ENCODE results near the gene SORBS1.

SORBS1 gene

GRCh38 chr10:95540514-95541052, 20.6 kb downstream of the SORBS1 start:
- no peaks in the 10 kb centered on the region for H3K9me3 ChIP-seq
- peak overlapping the region; percentile 88 to 89 for H3K27ac ChIP-seq
- DNase-seq = no peak
- no peaks in the 10 kb centered on the region for H3K27me3 ChIP-seq
- TF ChIP-seq CTCF (IDR thresholded peaks at IDR 0.05) = no peak
- peaks cover 0 to 5% (median 0%) of the 10 kb centered on the region in 3 donors for H3K36me3 ChIP-seq
- peak overlapping the region in 1 of 2 donors; percentile 7 for H3K4me3 ChIP-seq
- intact Hi-C loops (cut with DNase I; ENCODE audit: low total_unique reads) = no loop called here
- H3K4me1 ChIP-seq = peaks cover 5 to 100% (median 90%) of the 10 kb centered on the region in 4 donors

GRCh38 chr10:95539560-95540284, 21.4 kb downstream of the SORBS1 start:
- H3K9me3 ChIP-seq = no peaks in the 10 kb centered on the region

GRCh38 chr10:95538412-95538811, 22.8 kb downstream of the SORBS1 start:
- no peak for TF ChIP-seq CTCF (IDR thresholded peaks at IDR 0.05)
- no peaks in the 10 kb centered on the region for H3K27me3 ChIP-seq
- no peaks in the 10 kb centered on the region for H3K9me3 ChIP-seq
- no peak for DNase-seq
- H3K4me1 ChIP-seq = peaks cover 0 to 100% (median 88%) of the 10 kb centered on the region in 4 donors
- intact Hi-C loops (cut with DNase I; ENCODE audit: low total_unique reads) = no loop called here
- peak overlapping the region; percentile 88 to 89 for H3K27ac ChIP-seq
- H3K4me3 ChIP-seq = no peak overlapping the region
- H3K36me3 ChIP-seq = peaks cover 0 to 5% (median 0%) of the 10 kb centered on the region in 3 donors

More at GRCh38 chr10:95539560-95540284, 21.4 kb downstream of the SORBS1 start:
- Histone ChIP-seq H3K27ac (peak overlapping the region; percentile 88 to 89), H3K4me1 (peaks cover 0 to 100% (median 89%) of the 10 kb centered on the region in 4 donors), H3K27me3 (no peaks in the 10 kb centered on the region), H3K4me3 (no peak overlapping the region), H3K36me3 (peaks cover 0 to 5% (median 0%) of the 10 kb centered on the region in 3 donors)
- no peak for TF ChIP-seq CTCF (IDR thresholded peaks at IDR 0.05)
- intact Hi-C loops (cut with DNase I; ENCODE audit: low total_unique reads) = no loop called here
- no peak for DNase-seq

GRCh38 chr10:95537542-95537927, 23.6 kb downstream of the SORBS1 start:
- H3K27me3 ChIP-seq = no peaks in the 10 kb centered on the region

GRCh38 chr10:95536894-95537541, 24.2 kb downstream of the SORBS1 start:
- Histone ChIP-seq H3K4me1 (peaks cover 0 to 100% (median 86%) of the 10 kb centered on the region in 4 donors), H3K27ac (peak overlapping the region; percentile 88 to 89), H3K27me3 (no peaks in the 10 kb centered on the region), H3K36me3 (peaks cover 0 to 5% (median 0%) of the 10 kb centered on the region in 3 donors), H3K9me3 (no peaks in the 10 kb centered on the region), H3K4me3 (peak overlapping the region in 1 of 2 donors; percentile 20)
- intact Hi-C loops (cut with DNase I; ENCODE audit: low total_unique reads) = no loop called here
- TF ChIP-seq CTCF (IDR thresholded peaks at IDR 0.05) = no peak
- no peak for DNase-seq

More at GRCh38 chr10:95537542-95537927, 23.6 kb downstream of the SORBS1 start:
- H3K4me3 ChIP-seq = no peak overlapping the region
- H3K36me3 ChIP-seq = peaks cover 0 to 5% (median 0%) of the 10 kb centered on the region in 3 donors
- no peaks in the 10 kb centered on the region for H3K9me3 ChIP-seq
- H3K27ac ChIP-seq = peak overlapping the region; percentile 88 to 89
- no peak for TF ChIP-seq CTCF (IDR thresholded peaks at IDR 0.05)
- no peak for DNase-seq
- intact Hi-C loops (cut with DNase I; ENCODE audit: low total_unique reads) = no loop called here
- peaks cover 0 to 100% (median 86%) of the 10 kb centered on the region in 4 donors for H3K4me1 ChIP-seq
